Upper lobe of left lung (tissue), 4 donors: Measurements from ENCODE around the gene BNC1.

Experiments
- POLR2A ChIP-seq, 4 donors: fragments of 450-650 bp; IDR thresholded peaks; one replicate each; pipeline ENCODE4 v1.5.1; 2016 to 2017; ENCODE audit warnings: antibody characterized with exemption in 4 of 4, mild to moderate bottlenecking in 2 of 4
- POLR2AphosphoS5 ChIP-seq, 2 donors: sonication (generic); formaldehyde crosslinking; IDR thresholded peaks; one replicate each; pipeline ENCODE4 v1.5.1; 2017; ENCODE audit warnings: antibody characterized with exemption in 2 of 2

DNA sequence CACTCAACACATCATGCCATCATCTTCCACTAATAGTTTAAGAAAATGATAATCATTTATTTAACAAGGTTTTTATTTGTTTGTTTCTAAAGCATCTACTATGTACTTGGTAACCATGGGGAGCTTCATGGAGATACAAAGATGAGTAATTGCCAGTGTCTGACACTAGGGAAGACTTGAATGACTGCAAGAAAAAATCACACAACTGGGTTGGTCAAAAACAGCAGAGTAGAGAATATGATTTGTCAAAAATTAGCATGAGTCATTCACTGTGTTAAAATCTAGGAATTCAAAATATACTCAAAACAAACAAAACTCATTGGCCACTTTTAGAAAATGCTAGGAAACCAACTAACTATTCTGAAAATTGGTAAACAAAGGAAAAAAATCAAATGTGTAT, 6.3 kb downstream of the BNC1 start:
- TF ChIP-seq POLR2AphosphoS5 (IDR thresholded peaks at IDR 0.05) (no peak), POLR2A (IDR thresholded peaks at IDR 0.05) (no peak)
